Stimulated activated CD4-positive, alpha-beta T cell treated with anti-CD3 and anti-CD28 coated beads, Interleukin-12 subunit alpha, Interleukin-12 subunit beta, amount 100 ng/mL, for 24 hours (primary cell): Measurements from ENCODE around the gene ABCD3.

Experiments used
- DNase-seq, 2 experiments: peaks; one replicate each; pipeline ENCODE4 v3.0.0-alpha.2; 2020; ENCODE audit warnings: low read depth in 2 of 2

The ABCD3 gene

DNA sequence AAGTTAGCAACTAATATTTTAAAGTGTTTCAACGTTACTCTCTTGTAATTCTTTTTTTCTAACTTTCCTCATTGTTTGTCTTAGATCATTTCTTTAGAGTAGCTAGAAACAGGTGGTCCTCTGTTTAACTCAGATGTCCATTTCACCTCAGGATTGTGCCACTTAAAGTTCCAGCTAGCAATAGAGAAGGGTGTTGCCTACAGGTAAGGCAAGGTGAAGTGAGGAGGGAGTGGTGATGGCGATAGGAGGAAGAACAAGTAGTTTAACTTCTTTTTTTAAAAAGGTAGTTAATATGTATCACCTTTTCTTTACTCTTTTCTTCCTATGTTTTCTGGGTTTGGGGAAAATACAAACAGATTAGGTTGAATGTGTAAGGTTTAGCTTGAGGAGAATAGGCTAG is 44.4 kb downstream of the ABCD3 start:
- no peak for DNase-seq

DNA sequence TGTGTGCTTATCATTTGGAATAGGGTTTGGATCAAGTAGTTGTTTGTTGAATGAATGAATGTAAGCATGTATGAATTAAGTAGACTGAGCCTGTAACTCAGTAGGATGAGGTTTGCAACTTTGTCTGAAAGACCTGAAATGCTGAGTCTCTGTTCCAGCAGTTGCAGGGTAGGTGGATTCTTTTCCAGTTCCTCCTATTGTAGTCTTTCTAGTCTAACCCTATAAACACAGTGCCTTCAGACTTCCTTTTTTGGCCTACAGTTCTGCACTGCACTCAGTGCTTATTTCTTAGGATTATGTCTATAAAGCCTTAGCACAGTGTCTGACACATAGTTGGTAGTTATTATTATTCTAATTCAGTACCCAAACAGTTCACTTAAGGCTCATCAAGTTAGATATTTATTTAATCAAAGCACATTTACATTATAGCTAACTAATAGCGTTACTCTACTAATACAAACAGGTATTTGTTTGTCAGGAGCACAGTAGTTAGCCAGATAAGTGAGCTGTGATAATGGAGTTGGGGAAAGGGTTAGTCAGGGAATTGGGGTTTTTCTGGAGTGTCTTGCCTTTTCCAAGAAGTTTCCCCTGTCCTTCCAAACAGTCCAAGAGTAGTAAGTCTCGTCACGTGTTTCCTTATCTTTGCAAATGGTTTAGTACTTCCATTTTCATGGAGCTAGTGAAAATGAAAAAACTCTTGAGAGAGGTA is 45.0 kb downstream of the ABCD3 start:
- DNase-seq, result no peak

DNA sequence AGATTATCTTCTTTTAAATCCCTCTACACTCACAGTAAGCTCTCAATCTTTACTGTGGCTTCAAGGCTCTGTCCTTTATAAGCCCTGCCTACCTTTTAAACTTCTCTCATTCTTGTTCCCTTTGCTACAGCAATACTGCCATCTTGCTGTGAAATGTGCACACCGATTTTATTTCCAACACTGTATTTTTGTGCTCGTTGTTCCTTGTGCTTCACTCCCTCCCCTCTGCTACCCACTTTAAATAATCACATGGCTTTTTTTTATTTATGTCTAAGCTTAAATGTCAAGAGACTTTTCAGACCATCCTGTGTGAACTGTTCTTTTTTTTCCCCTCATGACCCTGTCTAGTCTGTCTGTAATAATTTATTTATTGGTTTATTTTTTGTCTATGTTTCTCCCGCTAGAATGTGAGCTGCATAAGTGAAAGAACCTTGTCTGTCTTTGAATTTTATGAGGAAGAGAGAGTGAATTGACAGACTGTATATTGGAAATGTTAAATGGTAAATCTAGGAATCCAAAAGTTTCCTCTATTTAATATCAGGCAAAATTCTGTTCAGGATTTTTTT is 45.7 kb downstream of the ABCD3 start:
- DNase-seq, result no peak

DNA sequence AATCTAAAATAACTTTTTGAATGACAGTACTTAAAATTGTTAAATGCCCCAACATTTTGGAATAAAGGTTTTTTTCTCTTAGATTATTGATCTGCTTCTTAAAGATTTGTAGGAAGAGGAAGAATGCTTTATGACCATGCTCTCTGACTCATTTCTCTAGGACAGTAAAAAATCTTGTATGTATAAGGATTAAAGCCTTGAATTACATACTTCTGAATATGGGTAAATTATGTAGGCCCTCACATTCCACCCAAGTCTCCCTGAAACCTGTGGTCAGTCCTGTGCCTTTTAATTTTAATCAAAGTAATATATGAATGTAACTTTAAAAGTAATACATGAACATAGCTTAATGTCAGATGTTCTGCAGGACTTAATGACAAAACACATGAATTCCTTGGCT is 50.5 kb downstream of the ABCD3 start:
- no peak for DNase-seq

DNA sequence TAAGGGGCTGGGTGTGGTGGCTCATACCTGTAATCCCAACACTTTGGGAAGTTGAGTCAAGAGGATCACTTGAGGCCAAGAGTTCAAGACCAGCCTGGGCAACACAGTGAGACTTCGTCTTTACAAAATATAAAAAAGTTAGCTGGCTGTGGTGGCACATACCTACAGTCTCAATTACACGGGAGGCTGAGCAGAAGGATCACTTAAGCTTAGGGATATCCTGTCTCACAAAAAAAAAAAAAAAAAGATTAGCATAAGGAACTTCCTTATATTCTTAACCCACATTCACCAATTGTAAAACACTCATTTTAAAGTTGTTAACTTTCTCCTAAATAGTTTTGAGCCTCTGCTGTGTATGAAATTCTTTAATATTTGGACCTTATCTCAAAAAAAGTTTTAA is 53.1 kb downstream of the ABCD3 start:
- DNase-seq, result no peak

DNA sequence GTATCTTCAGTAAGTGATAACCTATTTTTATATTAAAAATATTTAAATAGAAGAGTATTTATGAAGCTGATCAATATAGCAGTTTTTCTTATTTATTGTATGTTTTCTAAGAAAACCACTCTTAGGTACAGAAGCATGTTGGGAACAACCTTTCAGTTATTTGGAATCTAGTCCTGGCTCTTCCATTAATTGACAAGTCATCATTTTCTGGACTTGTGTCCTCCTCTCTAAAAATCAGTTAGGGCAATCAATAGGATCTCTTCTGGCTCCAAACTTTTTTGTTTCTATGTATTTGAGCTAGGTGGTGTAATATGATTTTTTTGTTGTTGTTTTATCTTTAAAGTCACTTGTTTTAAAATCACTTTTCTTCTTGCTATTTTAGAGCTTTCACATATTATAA is 57.0 kb downstream of the ABCD3 start:
- no peak for DNase-seq

DNA sequence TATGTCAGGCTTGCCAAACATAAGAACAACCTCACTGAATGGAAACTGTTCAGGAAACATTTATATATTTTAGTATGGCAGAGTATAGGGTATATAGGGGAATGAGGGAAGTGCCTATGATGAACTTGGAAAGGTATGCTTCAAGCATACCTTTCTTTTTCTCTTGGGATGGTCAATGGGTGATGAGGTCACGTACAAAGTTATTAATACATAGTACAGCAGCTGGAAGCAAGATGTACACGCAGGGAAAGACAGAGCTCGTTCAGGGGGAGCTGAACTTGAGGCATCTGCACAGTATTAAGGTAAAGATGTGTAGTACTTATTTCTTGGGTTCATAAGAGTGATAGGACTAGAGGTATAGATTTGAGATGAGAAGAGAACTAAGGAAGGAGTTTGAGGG is 61.5 kb downstream of the ABCD3 start:
- no peak for DNase-seq

DNA sequence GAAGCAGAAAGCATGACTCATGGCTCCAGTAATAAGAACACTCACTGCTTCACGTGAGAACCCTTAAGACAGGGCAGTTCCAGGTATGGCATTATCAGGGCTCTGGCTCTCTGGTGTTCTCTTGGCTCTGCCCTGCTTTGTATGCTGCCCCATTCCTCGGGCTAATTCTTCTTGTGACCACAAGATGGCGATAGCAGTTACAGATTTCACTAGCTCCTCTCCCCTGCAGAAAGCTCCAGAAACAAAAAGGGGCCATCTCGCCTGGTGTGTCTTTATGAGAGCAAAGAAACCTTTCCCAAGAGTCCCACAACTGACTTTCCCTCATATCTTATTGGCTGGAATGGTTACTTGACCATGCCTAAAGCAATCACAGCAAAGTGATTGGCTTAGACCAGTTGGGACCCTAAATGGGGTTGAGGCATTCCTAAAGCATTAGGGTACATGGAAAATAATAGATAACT is 63.3 kb downstream of the ABCD3 start:
- DNase-seq, result peak in 1 of 2 experiments; percentile 2

DNA sequence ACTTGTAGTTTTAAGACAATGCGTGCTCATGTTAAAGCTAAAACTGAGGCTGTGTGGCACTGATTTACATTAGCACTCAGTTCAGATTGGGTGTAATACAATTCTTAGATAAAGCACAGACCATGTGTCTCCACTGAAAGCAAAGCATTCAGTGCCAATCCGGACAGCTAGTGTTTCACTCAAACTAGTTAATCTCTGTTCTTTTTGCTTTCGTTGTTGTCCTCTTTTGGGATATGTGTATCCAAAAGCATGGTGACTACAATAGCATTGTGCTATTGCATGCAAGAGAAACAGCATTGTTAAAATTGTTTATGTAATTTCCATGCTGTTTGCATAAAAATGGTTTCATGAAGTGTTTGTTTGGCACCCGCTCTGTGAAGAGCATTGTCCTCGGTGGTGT is 68.8 kb downstream of the ABCD3 start:
- no peak for DNase-seq

DNA sequence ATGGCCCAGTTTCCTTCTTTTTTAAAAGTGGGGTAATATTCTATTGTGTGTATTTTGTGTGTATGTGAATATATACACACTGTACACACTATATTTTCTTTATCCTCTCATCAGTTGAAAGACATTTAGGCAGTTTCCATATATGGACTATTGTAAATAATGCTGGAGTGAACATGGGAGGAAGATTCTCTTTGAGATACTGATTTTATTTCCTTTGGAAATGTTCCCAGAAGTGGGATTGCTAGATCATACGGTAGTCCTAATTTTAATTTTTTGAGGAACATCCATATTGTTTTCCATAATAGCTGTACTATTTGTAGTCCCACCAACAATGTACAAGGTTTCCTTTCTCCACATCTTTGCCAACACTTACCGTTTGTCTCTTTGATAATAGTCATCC is 72.4 kb downstream of the ABCD3 start:
- no peak for DNase-seq

DNA sequence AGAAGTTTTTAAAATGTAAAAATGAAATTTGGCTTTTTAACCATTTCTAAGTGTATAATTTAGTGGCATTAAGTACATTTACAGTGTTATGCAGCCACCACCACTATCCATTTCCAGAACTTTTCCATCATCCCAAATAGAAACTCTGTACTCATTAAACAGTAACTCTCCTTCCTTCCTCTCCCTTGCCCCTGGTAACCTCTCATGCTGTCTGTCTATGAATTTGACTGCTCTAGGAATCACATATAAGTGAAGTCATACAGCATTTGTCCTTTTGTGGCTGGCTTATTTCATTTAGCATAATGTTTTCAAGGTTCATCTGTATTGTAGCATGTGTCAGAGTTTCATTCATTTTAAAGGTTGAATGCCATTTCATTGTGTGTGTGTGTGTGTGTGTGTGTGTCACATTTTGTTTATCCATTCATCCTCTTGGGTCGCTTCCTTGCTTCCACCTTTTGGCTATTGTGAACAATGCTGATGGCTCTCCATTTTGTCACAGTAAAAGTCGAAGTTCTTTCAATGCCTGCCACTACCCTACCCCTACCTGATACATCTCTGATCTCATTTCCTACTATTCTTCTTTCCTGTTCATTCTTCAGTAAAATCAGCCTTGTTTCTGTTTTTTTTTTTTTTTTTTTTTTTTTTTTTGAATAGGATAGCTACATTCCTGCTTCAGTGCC is 78.0 kb downstream of the ABCD3 start:
- no peak for DNase-seq

DNA sequence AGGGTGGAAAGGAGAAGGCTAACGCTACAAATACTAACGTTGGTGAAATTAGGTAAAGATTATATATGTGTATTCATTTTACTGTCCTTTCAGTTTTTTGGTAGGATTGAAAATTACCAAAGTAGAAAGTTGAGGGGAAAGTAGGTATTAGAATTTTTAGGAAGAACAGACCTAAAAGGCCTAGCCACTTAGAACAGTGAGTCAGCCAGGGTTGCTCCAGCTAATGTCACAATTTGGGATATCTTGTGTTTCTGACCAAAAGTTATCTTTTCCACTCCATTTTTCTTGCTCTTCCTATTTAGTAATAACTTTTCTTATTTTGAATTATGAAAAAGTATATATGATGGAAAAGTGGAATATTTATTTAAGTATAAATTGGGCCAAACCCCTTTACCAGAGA is 83.2 kb downstream of the ABCD3 start:
- no peak for DNase-seq

DNA sequence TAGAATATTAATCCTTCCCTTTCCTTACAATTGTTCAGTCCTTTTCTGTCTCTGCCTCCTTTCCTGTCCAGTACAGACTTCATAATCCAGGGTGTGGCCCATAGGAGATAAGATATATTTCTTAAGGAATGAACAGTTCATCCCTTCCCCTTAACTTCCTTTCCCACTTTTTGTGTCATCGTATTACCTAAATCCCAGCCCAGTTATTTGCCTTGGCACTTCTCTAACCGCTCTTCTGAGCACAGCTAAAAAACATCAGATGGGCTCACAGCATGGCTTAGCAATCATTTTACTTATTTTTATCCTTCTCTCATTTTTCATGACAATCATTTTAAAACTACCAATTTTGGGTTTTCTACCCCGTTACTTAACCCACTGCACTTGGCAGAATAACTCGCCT is 83.7 kb downstream of the ABCD3 start:
- DNase-seq, result no peak

DNA sequence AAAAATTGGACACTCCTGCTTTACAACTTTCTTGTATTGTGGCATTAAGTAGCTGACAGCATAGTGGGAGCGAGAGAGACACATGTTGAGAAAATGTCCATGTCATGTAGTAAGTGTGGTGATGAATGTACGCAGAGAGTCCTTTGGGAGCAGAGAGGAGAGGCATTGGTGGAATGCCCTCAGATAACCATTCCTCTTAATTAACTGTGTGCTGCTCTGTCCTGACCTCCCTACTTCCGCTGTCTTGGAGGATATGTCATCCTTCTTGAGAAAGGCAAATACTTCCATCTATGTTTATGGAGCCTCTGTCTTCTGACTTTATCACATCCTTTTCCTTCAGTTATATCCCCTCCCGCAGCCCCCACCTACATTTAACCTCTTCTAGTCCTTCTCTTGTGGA is 85.0 kb downstream of the ABCD3 start:
- no peak for DNase-seq

DNA sequence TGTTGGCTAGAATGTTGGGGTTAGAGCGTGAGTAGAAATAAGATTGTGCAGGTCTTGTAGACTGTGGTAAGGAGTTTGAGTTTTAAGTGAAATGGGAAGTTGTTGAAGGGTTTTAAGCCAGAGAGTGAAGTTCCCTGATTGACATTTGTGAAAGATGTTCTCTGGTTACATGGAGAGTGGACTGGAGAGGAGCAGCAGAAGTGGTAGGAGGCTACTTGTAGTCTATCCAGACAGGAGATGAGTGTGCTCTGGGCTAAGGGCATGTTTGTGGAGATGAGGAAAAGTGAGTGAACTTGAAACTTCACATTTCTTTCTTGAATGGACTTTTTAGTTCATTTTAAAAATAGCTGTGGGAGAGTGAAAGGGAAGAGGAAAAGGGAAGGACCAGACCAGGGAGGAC is 86.4 kb downstream of the ABCD3 start:
- no peak for DNase-seq

DNA sequence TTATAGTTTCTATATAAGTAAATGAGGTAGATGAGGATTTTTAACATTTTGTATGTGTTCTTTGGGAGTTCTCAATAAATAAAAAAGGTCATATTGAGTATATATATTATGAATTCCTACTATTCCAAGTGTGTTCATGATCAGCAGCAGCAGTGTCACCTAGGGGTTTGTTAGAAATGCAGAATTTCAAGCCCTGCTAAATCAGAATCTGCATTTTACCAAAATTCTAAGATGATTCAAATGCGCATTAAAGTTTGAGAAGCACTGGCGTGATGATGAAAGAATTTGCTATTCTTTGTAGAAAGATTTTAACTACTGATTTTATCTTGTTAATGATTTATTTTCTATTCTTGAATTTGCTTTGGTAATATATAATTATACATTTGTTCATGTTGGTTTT is 94.6 kb downstream of the ABCD3 start:
- DNase-seq, result no peak

DNA sequence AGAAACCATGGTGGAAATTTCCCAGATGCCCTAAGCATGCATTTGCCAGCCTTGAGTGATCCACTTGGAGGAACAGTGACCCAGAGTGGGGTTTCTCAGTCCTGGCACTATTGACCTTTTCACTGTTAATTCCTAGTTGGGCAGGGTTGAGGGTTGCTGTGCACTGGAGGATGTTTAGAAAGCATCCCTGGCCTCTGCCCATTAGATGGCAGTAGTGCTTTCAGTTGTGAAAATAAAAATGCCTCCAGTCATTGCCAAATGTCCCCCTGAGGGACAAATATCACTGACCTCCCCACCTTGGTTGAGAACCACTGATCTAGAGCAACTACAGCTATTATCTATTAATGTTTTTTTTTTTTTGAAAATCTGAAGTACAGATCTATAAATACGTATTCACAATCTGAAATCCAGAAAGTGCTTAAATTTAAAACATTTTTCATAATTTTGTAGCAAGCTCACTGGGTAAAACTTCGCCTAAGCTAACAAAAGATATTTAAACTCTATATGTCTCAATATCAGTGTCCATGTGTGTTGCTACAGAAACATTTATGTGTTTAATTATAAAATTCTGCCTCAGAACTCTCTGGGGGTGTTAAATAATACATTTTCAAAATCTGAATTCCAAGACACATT is 96.0 kb downstream of the ABCD3 start:
- DNase-seq, result no peak

DNA sequence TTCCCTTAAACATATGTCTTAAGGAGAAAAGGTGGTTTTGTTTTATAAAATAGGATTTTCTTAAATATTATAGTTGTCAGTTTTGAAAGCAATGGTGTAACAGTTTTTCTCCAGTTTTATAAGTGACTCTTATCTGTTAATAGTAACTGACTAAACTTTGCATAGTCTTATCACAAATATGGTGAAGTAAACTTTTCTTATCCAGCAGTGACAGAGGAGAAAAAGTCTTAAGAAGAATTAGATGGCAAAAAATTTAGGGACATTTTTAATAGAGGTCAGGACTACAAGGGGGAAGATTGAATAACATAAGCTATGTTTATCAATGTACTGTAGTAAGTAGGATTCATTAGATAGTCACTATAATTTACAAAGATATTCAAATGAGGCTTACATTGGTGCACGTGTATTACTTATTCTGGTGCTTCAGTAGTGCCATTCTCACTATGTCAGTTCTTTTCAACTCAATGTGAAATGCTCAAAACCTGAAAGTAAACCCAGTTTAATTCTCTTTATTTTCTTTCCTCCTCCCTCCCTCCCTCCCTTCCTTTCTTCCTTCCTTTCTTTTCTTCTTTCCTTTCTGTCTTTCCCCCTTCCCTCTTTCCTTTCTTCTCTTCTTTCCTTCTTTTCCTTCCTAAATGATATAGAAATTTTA is 97.2 kb downstream of the ABCD3 start:
- DNase-seq, result no peak

DNA sequence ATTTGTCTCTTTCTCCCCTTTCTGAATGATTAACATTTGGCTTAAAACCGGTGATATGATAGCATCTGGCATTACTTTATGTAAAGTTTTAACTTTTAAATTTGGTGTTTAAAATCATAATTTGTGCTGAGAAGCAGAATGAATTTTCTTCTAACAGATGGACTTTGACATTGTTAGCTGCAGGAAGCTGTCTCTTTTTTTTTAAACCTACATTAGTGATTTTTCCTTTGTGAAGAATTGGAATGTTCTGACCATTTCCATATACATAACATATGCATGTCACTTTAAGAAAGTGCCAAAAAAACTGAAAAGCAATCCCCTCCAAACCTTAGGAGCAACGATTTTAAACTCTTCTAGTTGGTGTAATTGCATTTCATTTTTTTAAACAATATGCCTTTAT is 101.2 kb downstream of the ABCD3 start:
- DNase-seq, result no peak

DNA sequence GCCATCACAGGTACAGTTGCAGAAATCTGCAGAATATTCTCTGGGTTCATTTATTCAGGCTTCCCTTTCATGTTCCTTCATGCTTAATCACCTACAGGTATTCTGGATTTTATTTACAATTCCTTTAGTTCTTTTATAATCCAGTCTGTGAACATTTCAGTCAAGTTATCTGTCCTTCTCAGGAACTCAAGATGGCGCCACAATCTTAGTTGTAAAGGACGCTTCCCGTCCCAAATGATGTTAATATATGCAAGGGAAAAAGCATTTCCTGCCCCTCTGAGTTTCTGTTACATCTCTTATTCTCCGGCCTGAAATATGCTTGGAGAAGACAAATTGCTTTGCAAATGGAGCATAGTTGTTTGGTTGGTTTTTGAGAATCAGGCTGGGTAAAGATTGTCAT is 104.1 kb downstream of the ABCD3 start:
- no peak for DNase-seq

DNA sequence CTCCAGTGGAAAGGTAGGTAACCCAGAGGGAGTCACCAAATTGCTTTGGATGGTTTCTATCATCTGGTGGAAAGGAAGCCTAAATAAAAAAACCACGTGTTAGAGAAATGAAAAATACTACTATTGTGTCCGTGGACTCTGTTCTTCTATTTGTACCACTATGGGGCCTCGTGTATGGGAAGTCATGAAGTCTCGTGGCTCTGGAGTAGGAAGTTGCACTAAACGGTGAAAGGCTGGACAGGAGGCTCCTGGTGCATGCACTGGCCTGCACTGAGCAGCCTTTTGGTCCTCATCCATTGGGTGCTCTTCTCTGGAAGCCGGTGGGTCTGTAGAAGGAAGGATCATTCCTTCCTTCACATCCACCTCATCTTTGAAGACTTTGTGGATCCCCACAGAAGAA is 106.3 kb downstream of the ABCD3 start:
- no peak for DNase-seq
